ENCODE data around the gene VAPB. TPM values are rescaled to one million over a fixed set of nuclear protein-coding genes. Genes with fewer than 3 reads are reported as not detected.

The VAPB gene
- total RNA-seq, 1 experiment from 2014 or later, result 65.1 TPM

DNA sequence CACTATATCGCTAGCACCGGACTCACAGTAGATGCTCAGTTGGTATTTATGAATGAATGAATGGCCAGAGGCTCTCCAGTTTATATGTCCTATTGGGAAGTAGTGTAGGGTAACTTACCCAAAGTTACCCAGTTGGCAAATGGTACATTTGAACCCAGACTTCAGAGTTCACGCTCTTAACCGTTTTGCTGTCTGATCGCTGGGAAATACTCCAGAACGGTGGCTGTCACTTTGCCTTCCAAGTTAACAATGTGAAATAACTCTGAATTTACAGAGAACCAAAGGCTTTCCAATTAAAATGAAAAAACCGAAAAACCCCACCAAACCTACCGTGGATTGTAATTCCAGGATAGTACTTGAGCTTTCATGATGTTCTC lies 1.6 kb downstream of the VAPB start:
- Mint-ChIP-seq H3K27ac (0 out of 7 replicates have a peak overlapping the region, but pooled peaks of 1 of the 3 experiments have one; percentile 13), H3K9me3 (no peaks in the 10 kb centered on the region), H3K4me1 (peaks cover 30 to 32% of the 10 kb centered on the region in 2 experiments), H3K4me3 (peak overlapping the region; percentile 88 to 89), H3K36me3 (ENCODE audit: insufficient read depth in 1 of 3, low read depth in 3 of 3) (peaks cover 12 to 29% (median 26%) of the 10 kb centered on the region in 3 experiments), H3K27me3 (ENCODE audit: low read depth) (peaks cover 3% of the 10 kb centered on the region; the same call in 1 of the 2 replicates)
- Histone ChIP-seq H3K23ac (ENCODE audit: insufficient read length, low read depth, low read length) (no peak overlapping the region), H2BK120ac (ENCODE audit: low read depth, low read length, poor library complexity, severe bottlenecking) (no peak overlapping the region), H3K9ac (ENCODE audit: extremely low read depth, insufficient read length, low read length) (peak overlapping the region; percentile 36), H3K4me1 (ENCODE audit: insufficient read depth, low read length) (peaks cover 2% of the 10 kb centered on the region; the same call in 1 of the 2 replicates), H2AK5ac (ENCODE audit: insufficient read length, low read length) (no peak overlapping the region), H4K91ac (ENCODE audit: insufficient read length, low read depth, low read length) (no peak overlapping the region), H2AFZ (ENCODE audit: low read length) (no peak overlapping the region), H2BK5ac (ENCODE audit: insufficient read length, low read length) (no peak overlapping the region), H3K23me2 (ENCODE audit: insufficient read length, low read depth, low read length, poor library complexity, severe bottlenecking) (peaks cover 8% of the 10 kb centered on the region), H3K9me3 (ENCODE audit: control insufficient read depth, low read depth, low read length) (no peaks in the 10 kb centered on the region), H3T11ph (ENCODE audit: low read length) (no peak overlapping the region), H3K4me2 (ENCODE audit: insufficient read depth, insufficient read length, low read length) (peak overlapping the region; percentile 97), H4K20me1 (ENCODE audit: control insufficient read depth, insufficient read depth, insufficient read length) (peaks cover 2% of the 10 kb centered on the region), H3K27ac (ENCODE audit: insufficient read length, low read depth, low read length) (no peak overlapping the region), H3K4ac (ENCODE audit: low read depth, low read length) (no peak overlapping the region), H2BK12ac (ENCODE audit: insufficient read length, low read depth, low read length) (no peak overlapping the region), H2BK20ac (ENCODE audit: low read depth, low read length, poor library complexity, severe bottlenecking) (no peak overlapping the region), H3K79me2 (ENCODE audit: insufficient read depth, low read length) (peaks cover 31% of the 10 kb centered on the region; the same call in 1 of the 2 replicates), H3K27me3 (ENCODE audit: insufficient read depth, low read length) (no peaks in the 10 kb centered on the region), H3K18ac (ENCODE audit: insufficient read length, low read depth, low read length) (no peak overlapping the region), H4K8ac (replicated peaks; ENCODE audit: insufficient read length, low read depth, low read length) (no peak overlapping the region), H4K5ac (ENCODE audit: insufficient read length, low read depth, low read length) (no peak overlapping the region), H3K56ac (ENCODE audit: insufficient read length, low read depth, low read length) (no peak overlapping the region), H3K14ac (ENCODE audit: insufficient read depth, low read length) (no peak overlapping the region), H3K79me1 (ENCODE audit: insufficient read depth, low read depth, low read length, poor library complexity, severe bottlenecking) (peaks cover 4% of the 10 kb centered on the region), H2BK15ac (ENCODE audit: low read depth, low read length) (no peak overlapping the region)
- WGBS (ENCODE audit: extremely low coverage, insufficient read length, low lambda C conversion rate), result no CpG with 5 or more reads among the region's 8 CpGs
- DNase-seq, result no peak
- TF ChIP-seq, protein P1, sequence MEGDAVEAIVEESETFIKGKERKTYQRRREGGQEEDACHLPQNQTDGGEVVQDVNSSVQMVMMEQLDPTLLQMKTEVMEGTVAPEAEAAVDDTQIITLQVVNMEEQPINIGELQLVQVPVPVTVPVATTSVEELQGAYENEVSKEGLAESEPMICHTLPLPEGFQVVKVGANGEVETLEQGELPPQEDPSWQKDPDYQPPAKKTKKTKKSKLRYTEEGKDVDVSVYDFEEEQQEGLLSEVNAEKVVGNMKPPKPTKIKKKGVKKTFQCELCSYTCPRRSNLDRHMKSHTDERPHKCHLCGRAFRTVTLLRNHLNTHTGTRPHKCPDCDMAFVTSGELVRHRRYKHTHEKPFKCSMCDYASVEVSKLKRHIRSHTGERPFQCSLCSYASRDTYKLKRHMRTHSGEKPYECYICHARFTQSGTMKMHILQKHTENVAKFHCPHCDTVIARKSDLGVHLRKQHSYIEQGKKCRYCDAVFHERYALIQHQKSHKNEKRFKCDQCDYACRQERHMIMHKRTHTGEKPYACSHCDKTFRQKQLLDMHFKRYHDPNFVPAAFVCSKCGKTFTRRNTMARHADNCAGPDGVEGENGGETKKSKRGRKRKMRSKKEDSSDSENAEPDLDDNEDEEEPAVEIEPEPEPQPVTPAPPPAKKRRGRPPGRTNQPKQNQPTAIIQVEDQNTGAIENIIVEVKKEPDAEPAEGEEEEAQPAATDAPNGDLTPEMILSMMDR (conservative IDR thresholded peaks at IDR 0.05), result no peak
